Endothelial cell (in vitro differentiated cells): ENCODE results near the gene COG8. TPM values are rescaled to one million over a fixed set of nuclear protein-coding genes. Genes with fewer than 3 reads are reported as not detected.

Source experiments
- DNase-seq: peaks from one replicate; pipeline ENCODE4 v3.0.0; 2021; ENCODE audit warnings: low spot score
- H3K27ac Mint-ChIP-seq: one replicate; pipeline ENCODE4 v1.8.0; 2021; ENCODE audit warnings: mixed read lengths, inconsistent platforms; ENCODE audit not compliant: unreplicated experiment
- H3K27me3 Mint-ChIP-seq: one replicate; pipeline ENCODE4 v1.8.0; 2021; ENCODE audit warnings: mild to moderate bottlenecking, moderate library complexity, mixed read lengths, inconsistent platforms; ENCODE audit not compliant: unreplicated experiment
- H3K36me3 Mint-ChIP-seq: one replicate; pipeline ENCODE4 v1.8.0; 2021; ENCODE audit warnings: mild to moderate bottlenecking, low read depth, mixed read lengths, inconsistent platforms; ENCODE audit not compliant: unreplicated experiment
- H3K4me1 Mint-ChIP-seq: one replicate; pipeline ENCODE4 v1.8.0; 2021; ENCODE audit warnings: mild to moderate bottlenecking, mixed read lengths, inconsistent platforms; ENCODE audit not compliant: unreplicated experiment
- H3K4me3 Mint-ChIP-seq: one replicate; pipeline ENCODE4 v1.8.0; 2021; ENCODE audit warnings: mild to moderate bottlenecking, mixed read lengths, inconsistent platforms; ENCODE audit not compliant: unreplicated experiment
- H3K9me3 Mint-ChIP-seq: one replicate; pipeline ENCODE4 v1.8.0; 2021; ENCODE audit warnings: mixed read lengths, inconsistent platforms; ENCODE audit not compliant: unreplicated experiment
- total RNA-seq: library from RNA; stranded (reverse); fragmentation: NEBNext Ultra II Directional; extraction: Animal tissue kit (Norgen Biotek cat#: 25700); gene quantifications from one replicate; pipeline ENCODE4 v1.2.1, GENCODE V29; 2021; ENCODE audit not compliant: unreplicated experiment
- TF ChIP-seq, protein P1 (sequence below): fragments of 200-600 bp; sonication (generic); IDR thresholded peaks from one replicate; pipeline ENCODE4 v1.5.0; 2021; ENCODE audit warnings: antibody characterized with exemption; ENCODE audit not compliant: unreplicated experiment

The COG8 gene
- total RNA-seq, 1 donor from 2014 or later: 33.1 TPM

DNA sequence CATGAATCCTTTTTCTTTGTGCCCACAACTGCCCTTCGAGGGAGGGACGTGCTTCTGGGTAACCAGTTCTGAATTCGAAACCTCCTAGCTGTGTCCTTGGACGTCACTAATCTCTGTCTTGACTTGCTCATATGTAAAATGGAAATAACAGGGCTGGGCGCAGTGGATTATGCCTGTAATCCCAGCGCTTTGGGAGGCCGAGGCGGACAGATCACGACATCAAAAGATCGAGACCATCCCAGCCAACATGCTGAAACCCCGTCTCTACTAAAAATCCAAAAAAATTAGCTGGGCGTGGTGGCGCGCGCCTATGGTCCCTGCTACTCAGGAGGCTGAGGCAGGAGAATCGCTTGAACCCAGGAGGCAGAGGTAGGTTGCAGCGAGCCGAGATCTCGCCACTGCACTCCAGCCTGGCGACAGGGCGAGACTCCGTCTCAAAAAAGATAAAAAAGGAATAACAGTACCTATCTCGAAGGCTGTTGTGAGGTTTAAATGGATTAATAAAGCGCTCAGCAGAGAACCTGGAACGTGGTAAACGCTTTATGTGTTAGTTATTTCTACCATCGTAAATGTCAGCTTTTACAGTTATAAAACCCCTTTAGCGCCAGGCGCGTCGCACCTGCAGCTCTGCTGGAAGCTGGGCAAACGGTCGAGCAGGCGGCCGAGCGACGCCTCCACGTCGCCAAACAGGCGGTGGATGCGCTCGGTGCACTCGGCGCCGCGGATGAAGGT lies 641 bp downstream of the COG8 start:
- no peaks in the 10 kb centered on the region for H3K9me3 Mint-ChIP-seq
- H3K27ac Mint-ChIP-seq: peak overlapping the region; percentile 87
- peaks cover 7% of the 10 kb centered on the region for H3K27me3 Mint-ChIP-seq
- H3K36me3 Mint-ChIP-seq: peaks cover 49% of the 10 kb centered on the region
- H3K4me3 Mint-ChIP-seq: peak overlapping the region; percentile 98
- H3K4me1 Mint-ChIP-seq: peaks cover 32% of the 10 kb centered on the region
- DNase-seq: no peak
- TF ChIP-seq, protein P1, sequence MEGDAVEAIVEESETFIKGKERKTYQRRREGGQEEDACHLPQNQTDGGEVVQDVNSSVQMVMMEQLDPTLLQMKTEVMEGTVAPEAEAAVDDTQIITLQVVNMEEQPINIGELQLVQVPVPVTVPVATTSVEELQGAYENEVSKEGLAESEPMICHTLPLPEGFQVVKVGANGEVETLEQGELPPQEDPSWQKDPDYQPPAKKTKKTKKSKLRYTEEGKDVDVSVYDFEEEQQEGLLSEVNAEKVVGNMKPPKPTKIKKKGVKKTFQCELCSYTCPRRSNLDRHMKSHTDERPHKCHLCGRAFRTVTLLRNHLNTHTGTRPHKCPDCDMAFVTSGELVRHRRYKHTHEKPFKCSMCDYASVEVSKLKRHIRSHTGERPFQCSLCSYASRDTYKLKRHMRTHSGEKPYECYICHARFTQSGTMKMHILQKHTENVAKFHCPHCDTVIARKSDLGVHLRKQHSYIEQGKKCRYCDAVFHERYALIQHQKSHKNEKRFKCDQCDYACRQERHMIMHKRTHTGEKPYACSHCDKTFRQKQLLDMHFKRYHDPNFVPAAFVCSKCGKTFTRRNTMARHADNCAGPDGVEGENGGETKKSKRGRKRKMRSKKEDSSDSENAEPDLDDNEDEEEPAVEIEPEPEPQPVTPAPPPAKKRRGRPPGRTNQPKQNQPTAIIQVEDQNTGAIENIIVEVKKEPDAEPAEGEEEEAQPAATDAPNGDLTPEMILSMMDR: no peak

DNA sequence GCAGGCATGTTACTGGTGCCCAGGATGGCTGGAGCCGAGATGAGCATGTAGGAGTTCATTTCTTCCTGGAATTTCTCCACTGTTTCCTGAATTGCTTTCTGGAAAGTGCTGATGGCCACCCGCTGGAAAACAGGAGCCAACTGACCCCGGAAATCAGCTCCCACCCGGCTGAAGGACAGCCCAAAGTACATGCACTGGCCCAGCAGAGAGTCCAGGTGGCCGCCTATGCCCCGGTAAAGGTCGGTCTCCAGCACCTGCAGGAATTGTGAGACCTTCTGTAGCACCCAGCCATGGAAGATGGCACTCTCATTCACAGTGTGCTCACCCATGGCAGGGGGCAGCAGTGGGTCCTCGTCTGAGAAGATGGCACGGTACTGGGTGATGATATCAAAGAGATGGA lies 4.7 kb downstream of the COG8 start:
- Mint-ChIP-seq H3K4me3 (no peak overlapping the region), H3K36me3 (peaks cover 38% of the 10 kb centered on the region), H3K4me1 (peaks cover 14% of the 10 kb centered on the region), H3K9me3 (no peaks in the 10 kb centered on the region), H3K27ac (no peak overlapping the region), H3K27me3 (peaks cover 9% of the 10 kb centered on the region)
- TF ChIP-seq, protein P1: no peak
- no peak for DNase-seq

DNA sequence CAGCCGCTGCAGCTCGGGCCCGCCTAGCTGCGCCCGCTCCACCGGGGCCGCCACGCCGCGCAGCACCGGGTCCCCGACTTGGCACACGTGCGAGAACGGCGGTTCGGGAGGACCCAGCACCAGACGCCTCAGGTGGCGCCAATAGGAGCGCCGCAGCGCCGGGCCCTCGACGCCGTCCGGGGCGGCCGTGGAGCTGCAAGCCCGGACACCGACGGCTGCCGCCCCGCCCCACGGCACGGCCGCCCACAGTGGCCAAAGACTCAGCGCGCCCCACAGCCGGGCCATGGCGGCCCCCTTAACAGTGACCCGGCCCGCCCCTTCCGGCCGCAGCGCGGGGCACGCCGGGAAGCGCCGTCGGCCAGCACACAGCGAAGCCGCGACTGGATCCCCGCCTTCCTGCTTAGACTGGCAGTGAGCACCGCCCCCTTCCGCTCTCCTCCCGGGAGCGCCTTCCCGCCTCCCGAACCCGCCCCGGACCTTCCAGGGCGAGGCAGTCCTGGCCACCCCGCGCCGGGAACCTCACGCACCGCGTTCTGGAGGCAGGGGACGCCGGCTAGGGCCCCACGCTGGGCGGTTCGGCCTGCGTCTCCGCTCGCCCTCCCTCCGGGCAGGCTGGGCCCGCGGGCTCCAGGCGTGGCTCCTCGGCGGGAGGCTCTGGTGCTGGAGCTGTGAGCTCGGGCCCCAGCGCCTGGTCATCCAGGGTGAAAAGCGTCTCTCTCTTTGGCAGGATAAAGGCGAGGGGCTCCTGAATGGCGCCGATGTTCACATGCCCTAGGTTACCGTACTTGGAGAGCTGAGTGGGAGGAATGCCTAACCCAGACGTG lies 8.9 kb downstream of the COG8 start, which contains the start of gene PDF:
TSS of gene PDF (minus strand) at position 303 of the 824 bp plus-strand sequence. CDS start at position 285, 18 bp downstream.
- Mint-ChIP-seq H3K9me3 (no peaks in the 10 kb centered on the region), H3K27ac (peak within 1 kb of the TSS; percentile 77), H3K4me1 (peaks cover 14% of the 10 kb centered on the region), H3K36me3 (peaks cover 31% of the 10 kb centered on the region), H3K27me3 (peaks cover 11% of the 10 kb centered on the region), H3K4me3 (peak within 1 kb of the TSS; percentile 88)
- peak; percentile 94 for DNase-seq
- TF ChIP-seq, protein P1: peak; percentile 26

DNA sequence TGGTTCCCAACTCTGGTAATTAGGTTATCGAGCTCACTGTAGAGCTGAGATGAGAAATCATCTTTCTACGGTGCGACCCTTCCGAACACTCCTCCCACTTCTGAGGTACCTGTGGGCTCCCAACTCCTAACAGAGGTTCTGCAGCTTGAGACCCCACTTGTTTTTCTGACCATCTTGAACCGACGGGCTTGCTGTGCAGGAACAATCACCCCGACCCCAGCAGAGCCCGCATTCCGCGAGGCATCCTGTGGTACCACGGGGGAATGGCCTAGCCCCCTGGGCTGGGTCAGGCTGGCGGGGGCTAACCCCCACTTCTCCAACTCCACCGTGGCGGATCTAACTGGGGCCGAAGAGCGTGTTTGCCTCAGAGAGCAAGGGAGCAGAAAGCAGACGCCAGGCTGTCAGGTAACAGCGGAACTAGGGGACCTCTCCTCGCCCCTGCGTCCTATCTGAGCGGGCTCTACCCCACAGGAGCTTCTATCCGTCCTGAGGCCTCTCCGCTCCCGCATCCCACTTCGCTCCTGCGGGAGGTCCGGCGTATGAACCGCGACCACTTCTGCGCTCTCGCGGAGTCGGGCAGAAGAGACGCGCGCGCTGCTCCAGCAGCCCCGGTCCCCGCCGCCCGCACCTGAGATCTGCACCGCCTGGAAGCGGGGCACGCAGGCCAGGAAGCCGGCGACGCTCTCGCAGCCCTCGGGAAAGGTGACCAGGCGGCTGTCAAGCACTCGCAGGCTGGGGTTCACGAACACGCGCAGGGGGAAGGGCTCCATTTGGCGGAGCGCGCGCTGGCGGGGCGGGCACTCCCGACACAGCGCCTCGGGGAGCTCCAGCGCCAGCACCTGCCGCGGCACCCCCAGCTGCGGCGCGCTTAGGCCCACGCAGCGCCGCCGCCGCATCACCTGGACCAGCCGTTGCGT lies 9.7 kb downstream of the COG8 start:
- peak; percentile 34 for DNase-seq
- Mint-ChIP-seq H3K27me3 (peaks cover 12% of the 10 kb centered on the region), H3K36me3 (peaks cover 32% of the 10 kb centered on the region), H3K9me3 (no peaks in the 10 kb centered on the region), H3K4me1 (peaks cover 14% of the 10 kb centered on the region), H3K4me3 (peak overlapping the region; percentile 88), H3K27ac (peak overlapping the region; percentile 24)
- TF ChIP-seq, protein P1: no peak
